Hepatic stellate cell (primary cell): Measurements from ENCODE around the gene ZNF446.
"Not testable (repeated sequence)": the region's sequence is repeated elsewhere in the genome, so short reads cannot be mapped to it uniquely, and the experiment has no call there.

ENCODE experiments used
- DNase-seq: peaks from one replicate; pipeline ENCODE4 v3.0.0; 2011; ENCODE audit warnings: low spot score

The ZNF446 gene

DNA sequence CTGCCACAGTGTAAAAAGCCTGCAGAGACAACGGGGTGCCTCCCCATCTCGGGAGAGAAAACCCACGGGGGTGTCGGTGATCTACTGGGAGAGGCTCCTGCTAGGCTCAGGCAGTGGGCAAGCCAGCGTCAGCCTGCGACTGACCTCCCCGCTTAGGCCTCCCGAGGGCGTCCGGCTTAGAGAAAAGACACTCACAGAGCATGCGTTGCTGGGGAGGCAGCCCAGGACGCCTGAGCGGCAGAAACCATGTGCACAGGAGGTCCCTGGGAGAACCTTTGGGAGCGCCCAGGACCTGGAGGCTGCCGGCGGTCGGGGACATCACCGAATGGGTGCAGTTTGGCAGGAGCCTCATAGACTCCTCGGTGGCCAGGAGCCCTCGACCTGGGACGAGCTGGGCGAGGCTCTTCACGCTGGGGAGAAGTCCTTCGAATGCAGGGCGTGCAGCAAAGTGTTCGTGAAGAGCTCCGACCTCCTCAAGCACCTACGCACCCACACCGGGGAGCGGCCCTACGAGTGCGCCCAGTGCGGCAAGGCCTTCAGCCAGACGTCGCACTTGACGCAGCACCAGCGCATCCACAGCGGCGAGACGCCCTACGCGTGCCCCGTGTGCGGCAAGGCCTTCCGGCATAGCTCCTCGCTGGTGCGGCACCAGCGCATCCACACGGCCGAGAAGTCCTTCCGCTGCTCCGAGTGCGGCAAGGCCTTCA is 5.2 kb upstream of the ZNF446 start:
- not testable (repeated sequence) for DNase-seq

DNA sequence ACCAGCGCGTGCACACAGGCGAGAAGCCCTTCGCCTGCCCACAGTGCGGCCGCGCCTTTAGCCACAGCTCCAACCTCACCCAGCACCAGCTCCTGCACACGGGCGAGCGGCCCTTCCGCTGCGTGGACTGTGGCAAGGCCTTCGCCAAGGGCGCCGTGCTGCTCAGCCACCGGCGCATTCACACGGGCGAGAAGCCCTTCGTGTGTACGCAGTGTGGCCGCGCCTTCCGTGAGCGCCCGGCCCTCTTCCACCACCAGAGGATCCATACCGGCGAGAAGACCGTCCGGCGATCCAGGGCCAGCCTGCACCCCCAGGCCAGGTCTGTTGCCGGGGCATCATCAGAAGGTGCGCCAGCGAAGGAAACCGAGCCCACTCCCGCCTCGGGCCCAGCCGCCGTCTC is 4.4 kb upstream of the ZNF446 start:
- DNase-seq = no peak

DNA sequence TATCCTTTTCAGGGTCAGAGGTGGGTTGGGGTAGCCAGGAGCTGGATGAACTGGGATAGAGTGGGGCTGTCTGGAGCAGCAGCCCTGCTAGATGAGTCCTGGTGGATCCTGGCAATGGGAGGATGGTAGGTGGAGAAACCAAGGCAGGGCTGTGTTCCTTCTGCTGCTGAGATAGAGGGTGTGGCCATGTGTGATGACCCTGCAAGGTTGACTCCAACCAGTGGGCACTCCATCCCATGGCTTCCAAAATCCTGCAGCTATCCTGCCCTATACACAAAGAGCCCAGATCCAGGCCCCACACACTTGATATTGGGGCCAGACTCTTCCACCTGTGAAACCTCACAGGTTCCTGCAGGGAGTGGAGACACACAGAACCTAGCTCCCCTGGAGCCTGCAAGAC is 2.4 kb upstream of the ZNF446 start:
- no peak for DNase-seq

DNA sequence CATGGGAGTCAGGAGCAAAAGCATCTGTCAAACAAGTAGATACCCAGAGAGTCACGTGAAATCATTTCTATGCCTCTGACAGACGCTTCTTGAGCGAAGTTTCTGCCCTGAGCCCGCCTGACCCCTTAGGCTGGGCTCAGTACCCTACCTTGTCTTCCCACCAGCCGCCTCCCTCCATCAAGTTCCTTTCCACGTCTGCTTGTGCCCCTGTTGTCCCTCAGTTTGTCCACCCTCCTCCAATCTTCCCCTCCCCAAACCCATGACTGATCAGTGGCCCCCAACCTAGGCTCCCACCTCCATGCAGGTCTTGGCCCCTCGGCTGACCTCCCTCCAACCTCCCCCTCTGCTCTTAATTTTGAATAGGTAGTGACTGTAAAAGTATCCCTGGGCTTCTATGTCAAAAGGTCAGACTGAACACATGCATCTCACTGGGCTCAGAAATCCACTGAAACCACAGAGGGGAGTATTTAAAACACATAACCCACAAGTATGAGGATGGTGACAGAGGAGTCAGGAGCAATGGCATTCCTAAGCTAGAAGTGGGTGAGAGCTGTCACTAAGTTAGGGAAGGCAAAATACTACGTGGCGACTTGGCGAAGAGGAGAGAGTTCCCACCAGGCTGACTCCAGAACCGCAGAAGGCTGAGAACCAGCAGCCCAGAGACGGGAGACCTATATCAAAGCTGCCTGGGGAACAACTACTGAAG is 1.7 kb upstream of the ZNF446 start:
- DNase-seq = peak; percentile 94

DNA sequence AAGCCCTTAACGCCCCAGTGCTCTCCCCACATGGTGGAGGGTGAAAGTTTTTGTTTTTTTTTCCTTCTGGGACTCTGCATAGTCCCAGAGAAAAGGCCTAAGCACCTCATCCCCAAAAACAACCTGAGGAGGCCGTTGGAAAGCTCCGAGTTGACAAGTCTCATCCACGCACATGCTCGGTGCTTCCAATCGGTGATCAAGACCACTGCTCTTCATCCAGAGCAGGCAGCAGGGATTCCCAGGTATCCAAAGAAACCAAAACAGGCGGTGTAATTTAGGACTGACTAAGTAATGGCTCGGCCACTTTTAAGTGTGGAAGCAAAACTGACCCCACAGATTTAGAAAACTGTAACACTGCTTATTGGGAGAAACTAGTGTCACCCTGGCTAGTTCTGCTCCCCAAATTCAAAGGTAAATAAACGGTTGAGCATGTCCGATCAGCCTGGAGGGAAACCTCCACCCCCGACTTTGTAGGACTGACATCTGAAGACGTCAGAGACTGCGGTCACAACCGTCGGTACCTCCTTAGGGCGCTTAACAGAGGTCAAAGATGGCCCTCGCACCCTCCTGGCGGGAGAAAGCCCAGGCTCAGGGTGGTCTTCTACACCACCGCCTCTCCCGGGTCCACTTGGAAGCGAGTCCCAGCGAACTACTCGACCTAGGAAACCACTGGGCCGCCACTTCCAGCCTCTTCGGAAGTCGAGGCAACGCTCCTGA is 997 bp upstream of the ZNF446 start:
- DNase-seq = no peak

DNA sequence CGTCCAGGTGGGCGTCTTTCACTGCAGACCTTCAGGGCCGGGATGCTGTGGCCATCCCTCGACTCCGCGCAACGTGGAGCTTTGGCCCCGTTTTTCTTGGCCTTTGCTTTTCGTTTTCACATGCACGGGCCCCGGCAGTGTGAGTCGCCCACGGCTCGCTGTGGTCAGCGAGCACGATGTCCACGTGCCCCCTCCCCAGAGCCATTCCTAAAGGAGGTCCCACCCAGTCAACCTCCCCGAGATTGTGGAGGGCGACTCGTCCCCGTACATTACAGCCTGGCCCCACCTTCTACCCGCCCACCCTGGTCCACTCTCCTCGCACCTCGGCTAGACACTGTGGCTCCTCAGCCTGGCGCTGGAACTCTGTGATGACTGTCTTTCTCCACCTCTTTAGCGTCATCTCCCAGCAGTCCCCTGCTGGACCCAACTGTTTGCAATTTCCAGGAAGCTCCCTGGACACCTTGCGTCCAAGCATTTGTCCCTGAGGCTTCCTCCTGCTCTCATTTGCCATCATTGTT is 405 bp downstream of the ZNF446 start:
- peak; percentile 62 for DNase-seq

DNA sequence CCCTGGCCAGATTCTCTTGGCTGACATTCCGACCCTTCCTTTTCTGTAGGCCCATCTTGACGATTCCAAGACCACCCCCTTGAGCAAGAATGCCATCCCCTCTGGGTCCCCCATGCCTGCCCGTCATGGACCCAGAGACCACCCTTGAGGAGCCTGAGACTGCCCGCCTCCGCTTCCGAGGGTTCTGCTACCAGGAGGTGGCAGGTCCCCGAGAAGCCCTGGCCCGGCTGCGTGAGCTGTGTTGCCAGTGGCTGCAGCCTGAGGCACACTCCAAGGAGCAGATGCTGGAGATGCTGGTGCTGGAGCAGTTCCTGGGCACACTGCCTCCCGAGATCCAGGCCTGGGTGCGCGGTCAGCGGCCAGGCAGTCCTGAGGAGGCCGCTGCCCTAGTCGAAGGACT is 978 bp downstream of the ZNF446 start:
- DNase-seq = no peak

DNA sequence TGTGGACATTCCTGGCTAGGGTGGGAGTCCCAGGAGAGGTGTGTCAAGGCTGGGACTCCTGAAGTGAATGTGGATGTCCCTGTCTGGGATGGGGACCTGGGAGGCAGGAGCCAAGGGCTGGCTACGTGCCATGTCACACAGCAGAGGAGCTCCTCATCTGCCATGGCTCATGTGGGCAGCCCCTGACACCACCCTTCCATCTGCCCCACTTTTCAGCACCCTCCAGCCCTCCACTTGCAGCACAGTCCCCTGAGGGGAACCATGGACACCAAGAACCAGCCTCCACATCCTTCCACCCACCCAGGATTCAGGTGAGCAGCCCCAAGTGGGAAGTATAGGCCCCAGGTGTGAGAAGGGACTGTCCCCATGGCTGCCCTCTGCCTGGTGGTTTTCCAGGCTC is 1.7 kb downstream of the ZNF446 start:
- no peak for DNase-seq

DNA sequence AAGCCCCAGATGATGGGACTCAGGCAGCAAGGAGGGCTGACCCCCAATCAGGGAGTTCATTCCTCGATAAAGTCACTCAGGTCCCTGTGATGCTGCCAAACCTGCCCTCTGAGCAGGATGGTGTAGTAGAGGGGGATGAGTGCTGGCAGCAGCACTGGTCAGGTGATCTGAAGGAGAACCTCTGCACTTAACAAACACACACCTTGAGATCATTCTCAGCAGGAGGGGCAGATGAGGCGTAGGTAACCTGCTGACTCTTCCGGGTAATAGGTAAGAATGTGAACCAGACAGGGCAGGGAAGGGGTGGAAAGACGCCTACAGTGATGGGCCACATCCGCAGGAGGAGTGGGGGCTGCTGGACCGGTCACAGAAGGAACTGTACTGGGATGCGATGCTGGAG is 3.2 kb downstream of the ZNF446 start:
- DNase-seq = no peak

DNA sequence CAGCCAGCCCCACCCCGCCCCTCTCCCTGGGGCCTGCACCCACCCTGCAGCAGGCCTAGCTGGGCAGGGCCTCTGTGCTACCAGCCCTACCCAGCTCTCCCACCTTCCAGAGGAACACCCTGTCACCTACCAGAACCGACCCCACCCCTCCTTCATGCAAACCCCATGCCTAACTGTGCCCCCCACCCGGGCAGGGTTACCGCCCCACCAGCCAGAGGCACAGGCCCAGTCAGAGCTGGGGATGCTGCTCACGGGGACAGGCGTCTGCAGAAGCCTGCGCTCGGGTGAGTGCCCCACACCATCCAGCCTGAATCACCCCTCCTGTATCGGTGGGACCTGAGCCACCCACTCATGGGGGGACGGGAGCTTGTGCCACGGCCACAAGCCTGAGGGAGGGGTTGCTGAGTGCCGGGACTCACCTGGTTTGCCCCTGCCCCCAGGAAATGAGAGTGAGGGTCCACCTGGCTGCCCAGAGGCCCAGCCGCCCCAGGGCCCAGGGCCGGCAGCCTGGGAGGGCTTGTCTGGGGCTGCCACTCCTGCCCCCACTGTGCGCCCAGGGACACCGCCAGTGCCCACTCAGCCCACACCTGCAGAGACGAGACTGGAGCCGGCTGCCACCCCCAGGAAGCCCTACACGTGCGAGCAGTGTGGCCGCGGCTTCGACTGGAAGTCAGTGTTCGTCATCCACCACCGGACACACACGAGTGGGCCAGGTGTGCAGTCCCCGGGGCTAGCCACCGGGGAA is 3.8 kb downstream of the ZNF446 start:
- DNase-seq = no peak

DNA sequence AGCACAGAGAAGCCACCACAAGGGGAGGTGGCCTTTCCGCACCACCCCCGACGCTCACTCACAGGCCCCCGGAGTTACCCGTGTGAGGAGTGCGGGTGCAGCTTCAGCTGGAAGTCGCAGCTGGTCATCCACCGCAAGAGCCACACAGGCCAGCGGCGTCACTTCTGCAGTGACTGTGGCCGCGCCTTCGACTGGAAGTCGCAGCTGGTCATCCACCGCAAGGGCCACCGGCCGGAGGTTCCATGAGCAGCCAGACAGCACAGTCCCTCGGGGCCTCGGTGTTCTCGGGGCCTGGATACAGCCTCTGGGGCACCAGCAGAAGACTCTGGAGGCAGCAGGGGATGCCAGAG is 4.3 kb downstream of the ZNF446 start:
- DNase-seq = no peak

DNA sequence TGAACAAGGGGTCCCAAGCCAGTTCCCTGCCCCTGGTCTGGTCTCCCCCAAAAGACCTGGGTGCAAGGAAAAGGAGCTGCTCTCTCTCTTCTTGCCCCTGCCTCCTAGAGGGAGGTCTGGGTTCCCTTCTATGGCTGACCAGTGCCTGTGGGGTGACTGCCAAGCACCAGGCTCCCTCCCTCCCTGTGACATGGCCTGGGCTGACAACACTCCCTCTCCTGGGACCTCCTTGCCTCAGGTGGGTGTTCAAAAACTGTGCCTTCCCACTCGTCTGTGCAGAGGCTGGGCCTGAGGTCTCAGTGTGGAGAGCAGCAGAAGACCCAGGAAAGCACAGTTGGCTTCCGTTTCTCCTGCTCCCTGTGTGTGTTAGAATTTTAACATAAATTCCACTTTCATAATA is 4.7 kb downstream of the ZNF446 start:
- no peak for DNase-seq

DNA sequence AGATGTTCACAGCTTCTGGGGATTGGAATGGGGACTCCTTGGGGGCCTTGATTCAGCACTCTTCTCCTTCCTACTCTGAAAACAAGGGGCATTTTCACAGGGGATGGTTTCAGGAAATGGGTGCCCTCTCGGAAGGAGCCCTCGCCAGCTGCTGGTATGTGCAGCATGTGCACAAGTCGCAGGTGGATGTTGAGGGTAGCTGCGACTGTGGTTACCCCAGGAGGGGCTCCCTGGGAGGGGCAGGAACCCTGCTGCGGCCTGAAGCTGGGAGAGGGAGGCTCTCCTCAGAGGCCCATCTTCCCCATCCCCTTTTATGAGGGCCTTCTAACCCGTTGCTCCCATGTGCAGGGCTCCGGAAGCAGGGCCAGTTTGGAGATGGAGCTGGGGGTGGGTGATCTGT is 6.2 kb downstream of the ZNF446 start:
- no peak for DNase-seq

DNA sequence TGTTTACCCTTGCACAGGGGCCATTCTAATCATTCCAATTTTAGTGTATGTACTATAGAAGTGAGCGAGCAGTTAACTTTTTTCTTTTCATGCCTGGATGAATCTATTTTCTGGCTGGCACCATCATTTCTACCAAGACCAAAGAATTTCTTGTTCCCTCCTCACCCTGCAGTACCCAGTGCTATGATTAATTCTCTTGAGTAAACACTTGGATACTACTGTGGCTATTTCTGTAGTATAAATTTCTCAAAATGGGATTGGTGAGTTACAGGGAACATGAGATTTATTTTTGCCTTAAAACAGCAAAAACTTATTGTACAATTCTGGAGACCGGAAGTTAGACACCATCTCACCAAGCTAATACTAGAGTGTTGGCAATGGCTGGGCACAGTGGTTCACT is 7.6 kb downstream of the ZNF446 start:
- DNase-seq = peak; percentile 65

DNA sequence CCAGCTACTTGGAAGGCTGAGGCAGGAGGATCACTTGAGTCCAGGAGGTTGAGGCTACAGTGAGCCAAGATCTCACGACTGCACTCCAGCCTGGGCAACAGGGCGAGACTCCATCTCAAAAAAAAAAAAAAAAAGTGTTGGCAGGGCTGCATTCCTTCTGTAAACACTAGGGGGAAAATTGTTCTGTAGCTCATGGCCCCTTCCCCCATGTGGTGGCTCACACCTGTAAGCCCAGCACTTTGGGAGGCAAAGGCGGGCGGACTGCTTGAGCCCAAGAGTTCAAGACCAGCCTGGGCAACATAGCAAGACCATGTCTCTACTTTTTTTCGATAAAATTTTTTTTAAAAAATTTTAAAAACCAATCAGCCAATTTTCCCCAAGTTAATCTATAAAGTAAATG is 8.2 kb downstream of the ZNF446 start:
- DNase-seq = not testable (repeated sequence)

DNA sequence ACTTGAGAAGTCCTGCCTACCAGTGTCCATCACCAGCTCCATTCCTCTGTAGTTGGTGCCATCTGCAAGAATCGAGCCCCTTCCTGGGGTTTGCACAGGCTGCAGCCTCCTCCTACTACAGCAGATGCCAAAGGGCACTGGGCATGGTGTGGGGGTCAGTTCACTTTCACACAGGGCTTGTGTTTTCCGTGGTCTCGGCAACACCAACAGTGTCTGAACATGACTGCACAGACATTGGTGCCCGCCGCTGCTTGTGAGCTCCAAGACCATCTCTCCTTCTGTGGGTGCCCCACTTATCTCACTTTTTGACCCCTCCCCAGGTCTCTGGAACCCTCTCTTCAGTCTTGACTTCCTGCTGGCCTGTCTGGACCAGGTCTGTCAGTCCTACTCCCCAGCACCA is 15.2 kb downstream of the ZNF446 start:
- no peak for DNase-seq

DNA sequence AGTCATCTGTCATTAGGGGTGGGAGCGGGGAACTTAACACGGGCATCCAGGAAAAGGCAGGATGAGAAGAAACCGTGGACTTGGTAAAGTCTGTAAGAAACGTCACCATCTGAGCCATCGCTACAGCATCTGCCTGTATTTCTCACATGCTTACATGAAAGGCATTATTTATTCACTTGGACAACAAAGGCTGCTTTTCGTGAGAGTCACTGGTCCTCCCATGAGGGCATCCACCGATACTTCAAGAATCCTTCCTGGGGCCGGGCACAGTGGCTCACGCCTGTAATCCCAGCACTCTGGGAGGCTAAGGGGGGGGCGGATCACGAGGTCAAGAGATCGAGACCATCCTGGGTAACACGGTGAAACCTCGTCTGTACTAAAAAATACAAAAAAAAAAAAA is 16.1 kb downstream of the ZNF446 start:
- DNase-seq = no peak

DNA sequence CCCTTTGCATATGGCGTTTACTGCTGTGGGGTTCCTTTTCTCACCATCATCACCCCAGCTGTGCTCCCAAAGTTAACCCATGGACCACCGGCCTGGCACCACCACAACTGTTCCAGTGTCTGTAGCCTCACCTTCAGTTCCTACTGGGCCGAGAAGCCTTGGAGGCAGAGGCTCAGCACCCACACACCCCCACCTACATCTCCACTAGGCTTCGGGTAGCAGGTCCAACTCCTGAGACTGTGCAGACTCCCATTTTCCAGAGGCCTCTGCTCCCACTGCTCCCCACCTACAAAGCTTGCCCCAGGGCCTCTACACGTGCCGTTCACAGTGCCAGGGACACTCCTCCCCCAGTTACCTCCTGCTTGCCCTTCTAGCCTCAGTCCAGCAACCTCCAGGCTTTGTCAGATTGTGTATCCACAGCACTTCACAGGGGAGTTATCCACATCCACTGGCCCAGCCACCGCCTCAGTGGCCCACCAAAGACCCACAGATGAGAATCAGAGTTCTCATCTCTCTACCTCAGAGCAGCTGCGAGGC is 21.6 kb downstream of the ZNF446 start:
- DNase-seq = no peak

DNA sequence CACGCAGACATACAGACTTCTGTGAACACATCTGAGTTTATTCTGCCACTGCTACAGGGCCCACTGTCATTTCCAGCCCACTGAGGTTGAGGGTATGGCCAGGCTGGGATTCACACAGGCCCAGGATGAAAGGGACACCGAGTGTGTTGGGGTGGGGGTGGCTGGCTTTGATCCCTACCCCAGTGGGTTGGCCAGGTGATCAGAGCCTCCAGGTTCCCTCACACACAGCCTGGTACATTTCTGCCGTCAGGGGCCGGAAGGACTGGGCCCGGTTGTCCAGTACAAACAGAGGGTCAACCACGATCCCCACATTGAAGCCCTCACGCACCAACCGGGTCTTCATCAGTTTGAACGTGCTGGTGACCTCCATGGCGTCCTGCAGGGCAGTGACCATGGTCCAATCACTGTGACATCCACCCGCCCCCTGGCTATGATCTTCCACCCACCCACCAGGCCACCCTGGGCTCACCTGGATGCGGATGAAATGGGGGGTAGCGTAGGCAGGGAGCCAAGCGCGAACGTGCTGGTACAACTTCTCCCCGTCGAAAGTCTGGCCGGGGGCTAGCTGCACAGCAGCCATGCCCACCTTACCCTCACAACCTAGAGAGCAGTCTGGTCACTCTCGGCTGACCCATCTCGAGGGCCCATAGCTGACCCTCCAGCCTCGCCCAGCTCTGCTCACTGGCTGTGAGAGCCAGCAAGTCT is 22.3 kb downstream of the ZNF446 start:
- no peak for DNase-seq

DNA sequence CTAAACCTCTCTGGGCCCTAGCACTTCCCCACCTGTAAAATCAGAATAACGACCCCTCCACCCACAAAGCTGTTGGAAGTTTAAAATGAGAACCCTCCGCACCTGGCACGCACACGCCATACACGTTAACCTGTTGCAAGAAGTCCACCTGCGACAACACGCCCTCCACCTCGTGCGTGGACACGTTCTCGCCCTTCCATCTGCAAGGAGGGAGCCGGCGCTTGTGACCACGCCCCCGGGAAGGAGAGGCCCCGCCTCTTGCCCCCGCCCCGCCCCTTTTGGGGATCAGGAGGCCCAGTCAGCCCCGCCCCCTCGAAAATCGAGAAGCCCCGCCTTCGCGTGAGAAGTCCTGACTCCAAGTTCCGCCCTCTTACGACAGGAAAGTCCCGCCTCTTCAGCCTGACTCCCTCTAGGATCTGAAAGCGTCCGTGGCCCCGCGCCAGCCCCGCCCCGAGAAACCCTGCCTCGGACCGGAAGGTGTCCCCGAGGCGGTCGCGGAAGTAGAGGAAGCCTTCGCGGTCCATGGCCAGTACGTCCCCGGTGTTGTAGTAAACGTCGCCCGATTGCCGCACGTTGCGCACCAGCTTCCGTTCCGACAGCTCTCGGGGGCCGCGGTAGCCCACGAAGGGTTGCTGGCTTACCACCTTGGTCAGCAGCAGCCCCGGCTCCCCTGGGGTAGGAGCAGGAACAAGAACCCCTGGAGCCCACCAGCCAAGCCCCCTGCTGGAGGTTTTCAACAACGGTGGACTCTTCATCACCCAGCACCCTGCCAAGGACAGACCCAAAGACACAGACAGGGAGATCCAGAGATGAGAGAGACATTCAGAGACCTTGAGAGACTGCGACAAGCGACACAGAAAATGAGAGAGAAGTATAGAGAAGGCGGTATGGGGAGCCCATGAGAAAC is 23.1 kb downstream of the ZNF446 start:
- peak; percentile 98 for DNase-seq
